Islet of Langerhans (tissue), 1 donor: ENCODE results near the gene UBE2D1.

Experiments used
- FAIRE-seq: peaks from one replicate; lab custom pipeline; 2011; peaks lifted over from hg19 to GRCh38; lab: Jason Lieb, UNC

The UBE2D1 gene

GRCh38 chr10:58341947-58342346, 7.1 kb downstream of the UBE2D1 start:
- FAIRE-seq: no peak

DNA sequence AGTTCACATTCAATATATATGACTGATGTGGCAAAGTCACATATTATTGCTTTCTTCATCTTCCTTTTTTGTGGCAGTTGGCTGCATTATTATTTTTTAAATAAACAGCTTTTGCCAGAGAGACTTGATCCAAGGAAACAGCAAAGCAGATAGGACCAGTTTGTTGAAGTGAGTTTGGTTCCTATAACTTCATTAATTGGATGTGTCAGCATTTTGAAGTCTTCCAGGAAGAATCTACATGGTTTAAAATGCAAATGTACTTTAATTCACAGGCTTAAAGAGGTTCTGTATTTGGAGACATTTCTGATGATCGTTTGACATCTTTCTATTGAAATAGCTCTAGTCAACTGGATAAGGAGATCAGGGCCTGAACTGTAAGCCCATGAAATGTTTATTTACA, 13.2 kb downstream of the UBE2D1 start:
- no peak for FAIRE-seq

DNA sequence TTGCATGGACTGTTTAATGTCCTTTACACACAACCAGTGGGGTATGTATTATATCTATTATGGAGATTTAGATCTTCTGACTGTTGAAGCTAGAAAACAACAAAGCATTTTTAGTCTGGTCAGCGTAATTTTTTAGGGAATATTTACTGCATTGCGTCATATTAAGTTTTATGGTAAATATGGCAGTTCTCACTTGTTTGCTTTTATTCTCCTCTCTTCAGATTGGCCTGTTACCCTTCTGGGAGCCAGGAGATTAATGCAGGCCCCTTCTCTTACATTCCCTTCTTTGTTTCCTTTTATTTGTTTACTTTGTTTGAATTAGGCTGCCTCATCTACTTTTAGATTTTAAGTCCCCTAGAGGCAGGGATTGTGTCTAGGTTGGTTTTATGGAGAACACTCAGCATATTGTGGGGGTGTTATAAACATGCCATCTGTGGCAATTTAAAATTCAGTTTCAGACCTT, 13.8 kb downstream of the UBE2D1 start:
- no peak for FAIRE-seq

DNA sequence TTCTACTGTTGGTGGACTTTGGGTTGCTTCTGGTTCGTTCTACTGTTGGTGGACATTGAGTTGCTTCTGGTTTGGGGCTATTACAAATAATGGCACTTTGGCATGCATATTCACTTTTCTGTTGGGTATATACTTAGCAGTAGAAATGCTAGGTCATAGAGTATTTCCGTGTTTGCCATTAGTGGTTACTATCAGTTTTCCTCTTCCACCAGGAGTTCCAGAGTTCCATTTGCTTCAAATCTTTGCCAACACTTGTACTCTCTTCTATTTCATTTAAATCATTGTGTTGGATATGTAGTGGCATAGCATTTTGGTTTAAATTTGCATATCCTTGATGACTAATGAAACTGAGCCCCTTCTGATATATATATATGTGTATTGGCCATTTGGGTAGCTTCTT, 15.2 kb downstream of the UBE2D1 start:
- no peak for FAIRE-seq

DNA sequence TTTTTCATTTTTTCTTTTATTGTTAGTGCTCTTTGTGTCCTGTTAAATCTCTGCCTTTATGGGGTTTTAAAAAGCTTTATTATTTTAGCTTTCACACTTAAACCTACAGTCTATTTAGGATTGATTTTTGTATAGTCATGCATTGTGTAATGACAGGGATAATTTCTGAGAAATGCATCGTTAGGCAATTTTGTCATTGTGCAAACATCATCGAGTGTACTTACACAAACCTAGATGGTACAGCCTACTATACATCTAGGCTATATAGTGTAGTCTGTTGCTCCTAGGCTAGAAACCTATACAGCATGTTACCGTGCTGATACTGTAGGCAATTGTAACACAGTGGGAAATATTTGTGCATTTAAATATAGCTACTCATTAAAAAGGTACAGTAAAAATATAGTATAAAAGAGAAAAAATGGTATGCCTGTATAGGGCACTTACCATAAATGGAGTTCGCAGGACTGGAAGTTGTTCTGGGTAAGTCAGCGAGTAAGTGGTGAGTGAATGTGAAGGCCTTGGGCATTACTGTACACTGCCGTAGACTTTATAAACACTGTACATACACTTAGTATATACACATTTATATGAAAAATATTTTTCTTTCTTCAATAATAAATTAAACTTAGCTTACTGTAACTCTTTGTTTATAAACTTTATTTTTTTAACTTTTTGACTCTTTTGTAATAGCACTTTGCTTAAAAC, 16.0 kb downstream of the UBE2D1 start:
- no peak for FAIRE-seq

GRCh38 chr10:58351616-58352578, 17.1 kb downstream of the UBE2D1 start:
- FAIRE-seq: no peak

GRCh38 chr10:58352956-58353610, 18.3 kb downstream of the UBE2D1 start:
- FAIRE-seq: peak; percentile 43

GRCh38 chr10:58356756-58357155, 21.9 kb downstream of the UBE2D1 start:
- no peak for FAIRE-seq

DNA sequence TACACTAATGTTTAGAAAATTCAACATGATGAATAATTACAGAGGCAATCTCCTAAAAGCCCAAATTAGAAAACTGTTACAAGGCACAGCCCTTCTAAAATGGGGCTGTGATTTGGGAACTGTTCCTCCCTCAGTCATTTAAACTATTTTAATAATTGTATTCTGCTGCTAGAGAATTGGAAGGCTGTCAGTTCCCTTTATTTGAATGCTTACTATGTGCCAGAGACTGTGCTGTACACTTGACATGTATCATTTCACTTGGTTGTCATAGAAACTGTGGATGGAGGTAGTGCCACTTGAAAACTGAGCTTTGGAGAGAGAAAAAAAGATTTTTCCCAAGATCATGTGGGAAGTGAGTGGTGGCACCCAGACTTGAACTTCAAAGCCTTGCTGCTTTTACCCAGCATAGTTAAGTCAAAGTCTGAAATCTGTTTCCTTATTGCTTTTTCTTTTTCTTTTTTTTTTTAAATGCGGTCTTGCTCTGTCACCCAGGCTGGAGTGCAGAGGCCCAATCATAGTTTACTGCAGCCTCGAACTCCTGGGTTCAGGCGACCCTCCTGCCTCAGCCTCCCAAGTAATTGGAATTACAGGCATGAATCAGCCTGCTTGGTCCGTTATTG, 23.6 kb downstream of the UBE2D1 start:
- FAIRE-seq: no peak

DNA sequence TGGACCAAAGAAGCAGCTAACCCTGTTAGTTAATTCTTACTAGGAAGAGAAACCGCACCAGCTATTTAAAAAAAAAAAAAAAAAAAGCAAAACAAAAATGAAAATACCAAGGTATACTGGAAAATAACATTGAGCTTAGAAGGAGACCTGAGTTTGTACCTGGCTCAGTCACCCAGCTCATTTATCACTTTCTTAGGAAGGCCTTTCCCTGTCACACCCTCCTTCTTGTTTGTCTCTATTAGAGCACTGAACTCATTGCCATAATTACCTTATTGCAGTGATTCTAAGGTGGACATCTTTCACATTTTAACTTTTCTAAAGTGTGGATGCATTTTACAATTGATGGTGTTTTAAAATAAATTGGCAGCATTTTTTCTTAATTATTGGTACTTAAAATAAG, 24.1 kb downstream of the UBE2D1 start:
- no peak for FAIRE-seq

DNA sequence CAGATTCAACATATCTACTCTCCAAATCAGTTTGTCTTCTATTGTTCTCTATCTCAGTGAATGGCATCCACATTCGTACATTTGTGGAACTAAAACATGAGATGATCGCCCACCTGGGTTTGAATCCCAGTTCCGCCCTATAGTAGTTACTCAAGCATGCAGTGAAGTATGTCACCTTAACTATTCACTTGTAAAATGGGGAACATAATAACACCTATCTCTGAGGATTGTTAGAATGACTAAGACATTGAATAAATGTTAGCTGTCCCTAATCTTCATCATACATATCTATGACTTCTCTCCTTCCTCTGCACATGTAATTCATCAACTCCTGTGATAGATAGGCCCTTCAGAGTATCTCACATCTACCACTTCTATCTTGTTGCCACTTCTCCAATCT, 24.7 kb downstream of the UBE2D1 start:
- no peak for FAIRE-seq

GRCh38 chr10:58360412-58361004, 25.7 kb downstream of the UBE2D1 start:
- no peak for FAIRE-seq

GRCh38 chr10:58361353-58361752, 26.5 kb downstream of the UBE2D1 start:
- no peak for FAIRE-seq

GRCh38 chr10:58362027-58362789, 27.4 kb downstream of the UBE2D1 start:
- FAIRE-seq: no peak

- no peak for FAIRE-seq
Measured at GRCh38 chr10:58367069-58367468, 32.3 kb downstream of the UBE2D1 start.

GRCh38 chr10:58371473-58371872, 36.7 kb downstream of the UBE2D1 start:
- FAIRE-seq: no peak

DNA sequence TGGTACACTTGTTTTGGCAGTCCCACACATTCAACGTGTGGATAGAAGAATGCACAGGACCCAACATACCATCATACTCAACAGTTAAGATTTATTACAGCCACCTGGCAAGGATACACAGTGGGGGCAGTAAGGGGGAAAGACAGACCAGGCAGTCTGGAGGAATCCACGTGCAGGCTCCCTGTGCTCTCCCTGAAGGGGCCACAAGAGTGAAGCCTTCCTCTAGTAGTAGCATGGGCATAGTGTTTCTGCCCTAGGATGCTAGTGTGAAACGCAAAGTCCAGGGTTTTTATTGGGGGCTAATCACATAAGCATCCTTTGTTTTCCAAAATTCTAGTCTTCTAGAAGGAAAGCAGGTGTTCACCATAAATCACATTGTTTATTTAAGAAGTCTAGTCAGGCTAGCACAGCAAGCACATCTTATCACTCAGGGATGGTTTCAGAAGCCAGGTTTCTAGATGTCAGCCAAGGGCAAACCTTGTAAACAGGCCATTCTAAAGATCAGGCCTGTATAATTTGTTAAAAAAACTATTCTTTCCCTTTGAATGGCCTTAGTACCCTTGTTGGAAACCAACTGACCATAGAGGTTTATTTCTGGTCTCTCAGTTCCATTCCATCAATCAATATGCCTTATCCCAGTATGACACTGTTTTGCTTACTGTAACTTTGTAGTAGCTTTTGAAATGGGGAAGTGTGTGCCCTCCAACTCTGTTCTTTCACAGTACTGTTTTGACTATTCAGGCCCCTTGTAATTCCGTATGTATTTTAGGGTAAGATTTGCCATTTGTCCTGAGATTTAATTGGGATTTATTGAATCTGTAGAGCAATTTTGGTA, 38.0 kb downstream of the UBE2D1 start:
- FAIRE-seq: no peak

DNA sequence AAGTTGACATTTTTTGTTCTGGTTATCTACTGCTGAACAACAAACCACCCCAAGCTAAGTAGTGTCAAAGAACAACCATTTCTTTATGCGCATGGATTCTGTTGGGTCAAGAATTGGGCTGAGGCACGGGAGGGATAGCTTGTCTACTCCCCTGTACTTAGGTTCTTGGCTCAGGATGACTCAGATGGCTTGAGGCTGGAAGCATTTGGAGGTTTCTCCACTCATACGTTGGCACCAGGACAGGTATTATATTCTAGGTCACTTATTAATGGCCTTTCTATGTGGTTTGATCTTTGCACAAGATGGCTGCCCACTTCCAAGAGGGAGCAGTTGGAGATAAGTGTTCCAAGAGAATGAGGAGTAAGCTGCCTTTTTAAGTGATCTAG, 38.6 kb downstream of the UBE2D1 start:
- FAIRE-seq: no peak

DNA sequence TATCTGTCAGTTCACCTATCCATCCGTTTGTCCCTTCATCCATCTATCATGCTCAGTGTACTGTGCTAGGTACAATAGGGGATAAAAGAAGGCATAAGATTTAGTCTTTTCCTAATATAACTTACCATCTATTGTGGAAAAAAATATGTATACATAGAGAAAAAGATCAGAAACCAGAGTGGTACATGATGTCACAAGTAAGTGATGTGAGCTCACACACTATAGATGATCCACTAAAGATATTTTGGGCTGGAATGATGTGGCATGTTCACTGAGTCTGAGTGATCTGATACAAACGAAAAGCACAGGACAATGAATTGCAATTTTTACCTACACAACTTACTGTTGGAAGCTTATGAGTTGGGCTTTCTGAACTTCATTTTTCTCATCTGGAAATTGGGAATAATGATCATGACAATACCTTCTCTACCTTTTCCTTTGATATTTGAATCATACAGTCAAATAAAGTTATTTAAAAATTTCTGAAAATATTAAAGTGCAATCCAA, 47.7 kb downstream of the UBE2D1 start:
- FAIRE-seq: no peak

- no peak for FAIRE-seq
Measured at GRCh38 chr10:58384095-58384494, 49.3 kb downstream of the UBE2D1 start.
